HG03103 (cell line): ENCODE data around the gene FXYD6.
"Not testable (repeated sequence)": the region's sequence is repeated elsewhere in the genome, so short reads cannot be mapped to it uniquely, and the experiment has no call there.

Source experiments
- ATAC-seq: cut with Tn5 transposase; IDR thresholded peaks from one replicate; pipeline ENCODE4 v1.9.1; 2021; ENCODE audit warnings: low read depth; ENCODE audit not compliant: unreplicated experiment

Gene FXYD6

GRCh38 chr11:117820071-117820470, 56.4 kb downstream of the FXYD6 start:
- ATAC-seq, result no peak

GRCh38 chr11:117819096-117820040, 57.1 kb downstream of the FXYD6 start:
- ATAC-seq, result no peak

GRCh38 chr11:117818041-117818873, 58.2 kb downstream of the FXYD6 start:
- peak; percentile 17 for ATAC-seq

GRCh38 chr11:117817368-117818040, 59.0 kb downstream of the FXYD6 start:
- ATAC-seq, result peak; percentile 15

- no peak for ATAC-seq
These were observed 59.6 kb downstream of the FXYD6 start for GRCh38 chr11:117816846-117817367.

- ATAC-seq, result no peak
These were observed 60.2 kb downstream of the FXYD6 start for GRCh38 chr11:117816151-117816741.

- ATAC-seq, result peak; percentile 51
These were observed 61.1 kb downstream of the FXYD6 start for GRCh38 chr11:117815262-117815803.

GRCh38 chr11:117814766-117815261, 61.6 kb downstream of the FXYD6 start:
- ATAC-seq, result peak; percentile 33

GRCh38 chr11:117814204-117814765, 62.2 kb downstream of the FXYD6 start:
- no peak for ATAC-seq

- ATAC-seq, result not testable (repeated sequence)
These were observed 66.4 kb downstream of the FXYD6 start for GRCh38 chr11:117810056-117810451.

GRCh38 chr11:117809236-117810055, 67.0 kb downstream of the FXYD6 start:
- ATAC-seq, result no peak

GRCh38 chr11:117808784-117809183, 67.7 kb downstream of the FXYD6 start:
- ATAC-seq, result no peak

GRCh38 chr11:117807482-117808327, 68.8 kb downstream of the FXYD6 start:
- ATAC-seq, result no peak

- no peak for ATAC-seq
These were observed 69.6 kb downstream of the FXYD6 start for GRCh38 chr11:117806846-117807245.

- ATAC-seq, result no peak
These were observed 71.4 kb downstream of the FXYD6 start for GRCh38 chr11:117805045-117805444.

- ATAC-seq, result no peak
These were observed 72.6 kb downstream of the FXYD6 start for GRCh38 chr11:117803896-117804295.

GRCh38 chr11:117799634-117800033, 76.8 kb downstream of the FXYD6 start:
- no peak for ATAC-seq
